Osteoblast (primary cell): Measurements from ENCODE around the gene MFSD8. TPM values are rescaled to one million over a fixed set of nuclear protein-coding genes. Genes with fewer than 3 reads are reported as not detected.

Experiments used
- DNase-seq: peaks from one replicate; pipeline ENCODE4 v3.0.0; 2011; ENCODE audit warnings: low spot score, mixed read lengths; ENCODE audit not compliant: insufficient read length; ENCODE audit errors: missing footprints
- H2AFZ ChIP-seq: 2 replicates; pipeline ENCODE4 v1.6.0; 2011; ENCODE audit warnings: mild to moderate bottlenecking, low read length
- H3K27ac ChIP-seq: 2 replicates; pipeline ENCODE4 v1.5.1; 2011; ENCODE audit warnings: mild to moderate bottlenecking, low read depth, low read length, moderate library complexity
- H3K27me3 ChIP-seq: 2 replicates; pipeline ENCODE4 v1.6.0; 2012; ENCODE audit warnings: mild to moderate bottlenecking, control low read depth, inconsistent platforms, low read length, moderate library complexity; ENCODE audit not compliant: insufficient read depth
- H3K36me3 ChIP-seq: 2 replicates; pipeline ENCODE4 v1.5.1; 2011; ENCODE audit warnings: mild to moderate bottlenecking, low read length, control low read depth, moderate library complexity; ENCODE audit not compliant: insufficient read depth
- H3K4me1 ChIP-seq: 2 replicates; pipeline ENCODE4 v1.5.1; 2011; ENCODE audit warnings: mild to moderate bottlenecking, low read length, control low read depth, moderate library complexity; ENCODE audit not compliant: insufficient read depth
- H3K4me2 ChIP-seq: 2 replicates; pipeline ENCODE4 v1.6.0; 2011; ENCODE audit warnings: mild to moderate bottlenecking, low read length; ENCODE audit not compliant: insufficient read depth
- H3K4me3 ChIP-seq: fragments of 200-600 bp; sonication (generic); 3 replicates; pipeline ENCODE4 v1.5.1; 2012; ENCODE audit warnings: mild to moderate bottlenecking, low read length, inconsistent platforms; ENCODE audit not compliant: insufficient read depth
- H3K79me2 ChIP-seq: 2 replicates; pipeline ENCODE4 v1.6.0; 2012; ENCODE audit warnings: mild to moderate bottlenecking, low read length, control low read depth, inconsistent platforms; ENCODE audit not compliant: insufficient read depth
- H3K9me3 ChIP-seq: 2 replicates; pipeline ENCODE4 v1.5.1; 2011; ENCODE audit warnings: low read depth, low read length, control low read depth
- H4K20me1 ChIP-seq: 2 replicates; pipeline ENCODE4 v1.6.0; 2012; ENCODE audit warnings: mild to moderate bottlenecking, low read length, control low read depth; ENCODE audit not compliant: insufficient read depth
- total RNA-seq: library from RNA; depleted of rRNA; stranded (reverse); fragments of >200 nt; gene quantifications from 2 replicates; pipeline ENCODE4 v1.2.3, GENCODE V29; 2012
- TF ChIP-seq, protein P1 (sequence below): IDR thresholded peaks from 2 replicates; pipeline ENCODE4 v1.5.1; 2011; ENCODE audit warnings: mild to moderate bottlenecking, low read depth, low read length, moderate library complexity; ENCODE audit errors: extremely low read depth

The MFSD8 gene
- total RNA-seq, 1 donor: 27.1 TPM

DNA sequence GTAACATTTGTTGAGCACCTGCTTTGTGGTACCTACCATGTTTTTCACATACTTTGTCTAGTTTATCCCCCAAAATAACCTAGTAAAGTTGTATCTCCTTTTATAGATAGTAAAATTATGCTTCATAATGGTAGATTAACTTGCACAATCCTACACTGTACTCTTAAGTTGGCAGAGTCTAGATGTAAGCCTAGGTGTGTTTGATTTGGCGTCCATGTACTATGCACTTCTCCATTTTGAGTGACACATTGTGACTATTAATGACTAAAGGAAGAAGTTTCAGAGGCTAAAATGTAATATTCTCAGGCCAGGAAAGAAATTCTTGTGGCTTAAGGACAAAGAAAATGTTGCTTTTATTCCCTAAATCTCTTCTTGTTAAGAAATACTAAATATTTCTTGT, 68.9 kb downstream of the MFSD8 start:
- Histone ChIP-seq H3K4me3 (no peak overlapping the region), H4K20me1 (no peaks in the 10 kb centered on the region), H2AFZ (peak overlapping the region; percentile 44), H3K79me2 (no peaks in the 10 kb centered on the region), H3K4me1 (no peaks in the 10 kb centered on the region), H3K36me3 (peaks cover 14% of the 10 kb centered on the region), H3K27me3 (no peaks in the 10 kb centered on the region), H3K27ac (no peak overlapping the region), H3K4me2 (no peak overlapping the region), H3K9me3 (no peaks in the 10 kb centered on the region)
- TF ChIP-seq, protein P1, sequence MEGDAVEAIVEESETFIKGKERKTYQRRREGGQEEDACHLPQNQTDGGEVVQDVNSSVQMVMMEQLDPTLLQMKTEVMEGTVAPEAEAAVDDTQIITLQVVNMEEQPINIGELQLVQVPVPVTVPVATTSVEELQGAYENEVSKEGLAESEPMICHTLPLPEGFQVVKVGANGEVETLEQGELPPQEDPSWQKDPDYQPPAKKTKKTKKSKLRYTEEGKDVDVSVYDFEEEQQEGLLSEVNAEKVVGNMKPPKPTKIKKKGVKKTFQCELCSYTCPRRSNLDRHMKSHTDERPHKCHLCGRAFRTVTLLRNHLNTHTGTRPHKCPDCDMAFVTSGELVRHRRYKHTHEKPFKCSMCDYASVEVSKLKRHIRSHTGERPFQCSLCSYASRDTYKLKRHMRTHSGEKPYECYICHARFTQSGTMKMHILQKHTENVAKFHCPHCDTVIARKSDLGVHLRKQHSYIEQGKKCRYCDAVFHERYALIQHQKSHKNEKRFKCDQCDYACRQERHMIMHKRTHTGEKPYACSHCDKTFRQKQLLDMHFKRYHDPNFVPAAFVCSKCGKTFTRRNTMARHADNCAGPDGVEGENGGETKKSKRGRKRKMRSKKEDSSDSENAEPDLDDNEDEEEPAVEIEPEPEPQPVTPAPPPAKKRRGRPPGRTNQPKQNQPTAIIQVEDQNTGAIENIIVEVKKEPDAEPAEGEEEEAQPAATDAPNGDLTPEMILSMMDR: no peak
- no peak for DNase-seq

DNA sequence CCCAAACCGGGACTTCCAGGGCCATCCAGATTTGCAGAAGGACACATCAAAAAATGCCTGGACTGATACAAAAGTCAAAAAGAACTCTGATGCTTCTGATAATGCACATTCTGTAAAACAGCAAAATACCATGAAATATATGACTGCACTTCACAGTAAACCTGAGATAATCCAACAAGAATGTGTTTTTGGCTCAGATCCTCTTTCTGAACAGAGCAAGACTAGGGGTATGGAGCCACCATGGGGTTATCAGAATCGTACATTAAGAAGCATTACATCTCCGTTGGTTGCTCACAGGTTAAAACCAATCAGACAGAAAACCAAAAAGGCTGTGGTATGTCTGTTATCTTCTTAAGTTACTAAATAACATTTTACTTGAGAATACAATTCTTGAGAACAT, 75.1 kb downstream of the MFSD8 start:
- no peak overlapping the region for H3K4me3 ChIP-seq
- DNase-seq: no peak
- no peaks in the 10 kb centered on the region for H3K9me3 ChIP-seq
- peaks cover 4% of the 10 kb centered on the region for H3K4me1 ChIP-seq
- H4K20me1 ChIP-seq: no peaks in the 10 kb centered on the region
- H3K36me3 ChIP-seq: peaks cover 10% of the 10 kb centered on the region
- no peaks in the 10 kb centered on the region for H3K27me3 ChIP-seq
- peak overlapping the region; percentile 79 for H2AFZ ChIP-seq
- TF ChIP-seq, protein P1: no peak
- no peaks in the 10 kb centered on the region for H3K79me2 ChIP-seq
- H3K4me2 ChIP-seq: no peak overlapping the region
- no peak overlapping the region for H3K27ac ChIP-seq

DNA sequence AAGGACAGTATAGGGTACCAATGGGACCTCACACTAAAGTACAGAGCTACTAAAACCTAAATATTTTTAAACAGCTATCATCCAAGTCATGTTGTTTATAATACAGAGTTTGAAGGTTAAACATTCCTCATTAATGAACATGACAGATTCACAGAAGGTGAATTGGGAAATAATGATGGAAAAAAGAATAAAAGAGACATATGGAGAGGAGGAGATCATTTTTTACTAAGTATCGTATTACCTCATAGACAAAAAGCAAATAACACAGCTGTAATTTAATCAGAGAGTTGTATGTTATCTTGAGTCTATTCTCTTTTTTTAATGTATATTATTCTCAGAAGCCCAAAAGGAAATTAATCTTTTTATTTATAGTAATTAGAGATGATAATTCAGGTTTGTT, 76.4 kb downstream of the MFSD8 start:
- Histone ChIP-seq H2AFZ (no peak overlapping the region), H3K36me3 (peaks cover 10% of the 10 kb centered on the region), H3K4me1 (peaks cover 4% of the 10 kb centered on the region), H3K27ac (no peak overlapping the region), H3K4me2 (no peak overlapping the region), H3K9me3 (no peaks in the 10 kb centered on the region), H4K20me1 (no peaks in the 10 kb centered on the region), H3K79me2 (no peaks in the 10 kb centered on the region), H3K4me3 (no peak overlapping the region), H3K27me3 (no peaks in the 10 kb centered on the region)
- DNase-seq: no peak
- TF ChIP-seq, protein P1: no peak

DNA sequence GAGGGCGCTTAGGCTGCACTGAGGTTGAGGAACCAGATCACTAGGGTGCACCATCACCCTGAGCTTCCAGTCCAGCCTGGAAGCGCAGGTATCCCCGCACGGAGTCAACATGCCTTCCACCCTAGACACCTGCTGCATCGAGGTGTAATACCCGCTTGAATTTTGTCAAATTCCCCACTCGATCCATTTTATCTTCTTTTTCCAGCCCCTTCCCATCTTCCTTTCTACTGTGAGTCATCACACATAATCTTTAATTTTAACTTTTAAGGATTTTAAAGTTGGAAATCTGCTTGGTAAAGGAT, 83.5 kb downstream of the MFSD8 start:
- peaks cover 8% of the 10 kb centered on the region for H3K79me2 ChIP-seq
- TF ChIP-seq, protein P1: no peak
- H2AFZ ChIP-seq: peak overlapping the region; percentile 99
- no peaks in the 10 kb centered on the region for H3K9me3 ChIP-seq
- H3K4me3 ChIP-seq: peak overlapping the region; percentile 99
- DNase-seq: no peak
- peak overlapping the region; percentile 76 for H3K27ac ChIP-seq
- H4K20me1 ChIP-seq: no peaks in the 10 kb centered on the region
- peaks cover 2% of the 10 kb centered on the region for H3K36me3 ChIP-seq
- peaks cover 5% of the 10 kb centered on the region for H3K4me1 ChIP-seq
- H3K4me2 ChIP-seq: peak overlapping the region; percentile 78
- no peaks in the 10 kb centered on the region for H3K27me3 ChIP-seq
